Smooth muscle cell (in vitro differentiated cells): ENCODE results near the gene DMBT1. TPM values are rescaled to one million over a fixed set of nuclear protein-coding genes. Genes with fewer than 3 reads are reported as not detected.

Experiments used
- DNase-seq: peaks from one replicate; lab custom pipeline; 2025; ENCODE audit not compliant: unreplicated experiment; lab: John Stamatoyannopoulos, UW
- H2AFZ ChIP-seq: fragments of 200-600 bp; sonication (generic); 2 replicates; pipeline ENCODE4 v1.6.0; 2016; ENCODE audit warnings: antibody characterized with exemption, low read depth, mild to moderate bottlenecking
- H3F3A ChIP-seq: fragments of 200-600 bp; sonication (generic); 2 replicates; pipeline ENCODE4 v1.6.0; 2017; ENCODE audit warnings: antibody characterized with exemption, low read depth
- H3K27ac ChIP-seq: fragments of 200-600 bp; sonication (generic); 2 replicates; pipeline ENCODE4 v1.5.1; 2016; ENCODE audit warnings: low read depth, mild to moderate bottlenecking
- H3K27me3 ChIP-seq: fragments of 200-600 bp; sonication (generic); 2 replicates; pipeline ENCODE4 v1.6.1; 2016; ENCODE audit warnings: low read depth, mild to moderate bottlenecking
- H3K36me3 ChIP-seq: fragments of 200-600 bp; sonication (generic); 2 replicates; pipeline ENCODE4 v1.5.1; 2016; ENCODE audit warnings: low read depth
- H3K4me1 ChIP-seq: fragments of 200-600 bp; sonication (generic); 2 replicates; pipeline ENCODE4 v1.5.1; 2016; ENCODE audit warnings: low read depth
- H3K4me2 ChIP-seq: fragments of 200-600 bp; sonication (generic); 2 replicates; pipeline ENCODE4 v1.6.0; 2016; ENCODE audit warnings: mild to moderate bottlenecking
- H3K4me3 ChIP-seq: fragments of 200-600 bp; sonication (generic); 2 replicates; pipeline ENCODE4 v1.5.1; 2016; ENCODE audit warnings: mild to moderate bottlenecking
- H3K79me2 ChIP-seq: fragments of 200-600 bp; sonication (generic); 2 replicates; pipeline ENCODE4 v1.6.0; 2016; ENCODE audit warnings: low read depth, mild to moderate bottlenecking
- H3K9ac ChIP-seq: fragments of 200-600 bp; sonication (generic); 2 replicates; pipeline ENCODE4 v1.6.0; 2016; ENCODE audit warnings: low read depth
- H3K9me3 ChIP-seq: fragments of 200-600 bp; sonication (generic); replicated peaks from 2 replicates; pipeline ENCODE4 v1.5.1; 2016; ENCODE audit warnings: low read depth
- H4K20me1 ChIP-seq: fragments of 200-600 bp; sonication (generic); 2 replicates; pipeline ENCODE4 v1.6.0; 2016; ENCODE audit warnings: low read depth
- WGBS: methylation state at CpG from one replicate; pipeline ENCODE4 v1.1.7; 2016; ENCODE audit warnings: low lambda C conversion rate; 5-methylcytosine and 5-hydroxymethylcytosine counted together
- polyA plus RNA-seq: library from polyadenylated mRNA; unstranded; fragments of >200 nt; fragmentation: Nextera tagmentation; extraction: Ambion mirVana; gene quantifications from 2 replicates; pipeline ENCODE4 v1.2.1, GENCODE V29; 2016
- total RNA-seq: library from RNA; depleted of rRNA; stranded (reverse); fragments of >200 nt; gene quantifications from 2 replicates; pipeline ENCODE4 v1.2.3, GENCODE V29; 2014
- TF ChIP-seq, protein P1 (sequence below): fragments of 200-600 bp; sonication (generic); IDR thresholded peaks from 2 replicates; pipeline ENCODE4 v1.5.1; 2017; ENCODE audit warnings: borderline replicate concordance, mild to moderate bottlenecking, antibody characterized with exemption; ENCODE audit not compliant: insufficient read depth, poor library complexity, severe bottlenecking

Gene DMBT1
- total and polyA plus RNA-seq, 2 experiments from 2014 or later = not detected

DNA sequence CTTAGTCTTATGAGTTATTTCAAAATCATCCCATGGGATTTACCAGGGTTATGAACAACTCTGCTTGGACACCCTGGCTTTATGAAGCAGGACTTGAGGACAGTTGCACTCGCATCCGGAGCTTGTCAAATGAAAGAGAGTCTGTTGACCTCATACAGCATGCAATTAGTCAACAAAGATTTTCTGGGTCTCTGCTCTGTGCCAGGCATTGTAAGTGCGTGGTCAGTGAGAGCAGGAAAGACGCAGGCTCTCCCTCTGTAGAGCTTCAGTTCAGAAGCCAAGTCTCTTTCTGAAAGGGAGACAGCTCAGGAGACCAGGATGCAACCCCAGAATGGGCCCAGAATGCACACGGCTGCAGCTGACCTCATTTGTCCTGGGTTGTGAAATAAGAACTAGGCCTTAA, 45.5 kb upstream of the DMBT1 start:
- TF ChIP-seq, protein P1, sequence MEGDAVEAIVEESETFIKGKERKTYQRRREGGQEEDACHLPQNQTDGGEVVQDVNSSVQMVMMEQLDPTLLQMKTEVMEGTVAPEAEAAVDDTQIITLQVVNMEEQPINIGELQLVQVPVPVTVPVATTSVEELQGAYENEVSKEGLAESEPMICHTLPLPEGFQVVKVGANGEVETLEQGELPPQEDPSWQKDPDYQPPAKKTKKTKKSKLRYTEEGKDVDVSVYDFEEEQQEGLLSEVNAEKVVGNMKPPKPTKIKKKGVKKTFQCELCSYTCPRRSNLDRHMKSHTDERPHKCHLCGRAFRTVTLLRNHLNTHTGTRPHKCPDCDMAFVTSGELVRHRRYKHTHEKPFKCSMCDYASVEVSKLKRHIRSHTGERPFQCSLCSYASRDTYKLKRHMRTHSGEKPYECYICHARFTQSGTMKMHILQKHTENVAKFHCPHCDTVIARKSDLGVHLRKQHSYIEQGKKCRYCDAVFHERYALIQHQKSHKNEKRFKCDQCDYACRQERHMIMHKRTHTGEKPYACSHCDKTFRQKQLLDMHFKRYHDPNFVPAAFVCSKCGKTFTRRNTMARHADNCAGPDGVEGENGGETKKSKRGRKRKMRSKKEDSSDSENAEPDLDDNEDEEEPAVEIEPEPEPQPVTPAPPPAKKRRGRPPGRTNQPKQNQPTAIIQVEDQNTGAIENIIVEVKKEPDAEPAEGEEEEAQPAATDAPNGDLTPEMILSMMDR = no peak
- no peak overlapping the region for H2AFZ ChIP-seq
- no peaks in the 10 kb centered on the region for H3F3A ChIP-seq
- H3K27me3 ChIP-seq = no peaks in the 10 kb centered on the region
- H3K36me3 ChIP-seq = no peaks in the 10 kb centered on the region
- no peaks in the 10 kb centered on the region for H3K4me1 ChIP-seq
- 89% methylated on average over 5 of the region's 5 CpGs for WGBS
- no peak overlapping the region for H3K9ac ChIP-seq
- H3K27ac ChIP-seq = no peak overlapping the region
- no peak for DNase-seq
- H3K9me3 ChIP-seq = no peaks in the 10 kb centered on the region
- H3K4me3 ChIP-seq = no peak overlapping the region
- H4K20me1 ChIP-seq = no peaks in the 10 kb centered on the region
- H3K79me2 ChIP-seq = no peaks in the 10 kb centered on the region
- no peak overlapping the region for H3K4me2 ChIP-seq

DNA sequence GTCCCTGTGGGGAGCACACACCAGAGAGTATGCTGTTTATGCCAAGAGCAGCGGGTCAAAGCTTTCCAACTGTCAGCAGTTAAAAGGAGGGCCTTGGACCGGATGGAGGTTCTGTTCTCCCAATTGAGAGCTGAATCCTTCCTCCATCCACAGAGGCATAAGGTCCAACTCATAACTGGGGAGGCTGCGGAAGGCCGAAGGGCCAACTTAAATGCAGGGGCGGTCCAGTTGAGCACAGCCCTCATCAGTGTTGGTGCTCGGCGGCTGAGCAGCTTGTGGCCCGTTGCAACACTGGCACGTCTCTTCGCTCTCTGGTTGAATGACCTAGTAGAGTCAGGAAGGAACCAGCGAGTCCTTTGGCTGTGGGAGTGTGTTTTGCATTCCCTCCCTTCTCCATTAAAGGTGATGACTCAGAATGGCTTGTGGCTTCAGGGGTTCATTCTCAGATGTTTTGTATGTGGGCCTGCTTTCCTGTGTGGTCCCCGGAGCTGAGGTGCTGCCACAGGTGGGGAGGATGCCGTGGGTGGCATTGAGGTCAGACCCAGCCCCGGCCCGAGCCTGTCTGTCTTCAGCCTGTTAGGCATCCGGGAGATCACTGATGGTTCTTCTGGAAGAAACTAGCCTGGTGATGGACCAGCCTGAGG, 44.8 kb upstream of the DMBT1 start:
- Histone ChIP-seq H3K9me3 (no peaks in the 10 kb centered on the region), H2AFZ (no peak overlapping the region), H4K20me1 (no peaks in the 10 kb centered on the region), H3K9ac (no peak overlapping the region), H3K27ac (no peak overlapping the region), H3K79me2 (no peaks in the 10 kb centered on the region), H3K4me2 (no peak overlapping the region), H3K27me3 (no peaks in the 10 kb centered on the region), H3K4me3 (no peak overlapping the region), H3K36me3 (no peaks in the 10 kb centered on the region), H3K4me1 (no peaks in the 10 kb centered on the region), H3F3A (no peaks in the 10 kb centered on the region)
- no peak for DNase-seq
- TF ChIP-seq, protein P1 = no peak
- WGBS = 81% methylated on average over 16 of the region's 16 CpGs

DNA sequence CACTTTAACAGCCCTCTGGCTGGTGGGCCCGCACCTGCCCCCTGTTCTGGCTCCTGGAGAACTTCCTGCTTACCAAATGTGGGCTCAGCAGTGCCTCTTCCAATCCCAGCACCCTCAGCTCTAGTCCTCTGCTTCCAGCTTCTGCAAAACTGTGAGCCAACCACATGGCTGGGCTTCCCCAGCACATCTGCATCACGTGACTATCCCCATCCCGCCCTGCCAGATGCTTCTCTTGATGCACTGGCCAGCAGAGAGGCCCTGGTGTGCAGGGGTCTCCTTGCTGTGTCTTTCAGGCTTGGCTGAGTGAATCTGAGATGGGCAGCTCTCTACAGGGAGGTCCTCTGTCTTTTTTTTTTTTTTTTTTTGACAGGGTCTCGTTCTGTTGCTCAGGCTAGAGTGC, 43.8 kb upstream of the DMBT1 start:
- Histone ChIP-seq H3F3A (no peaks in the 10 kb centered on the region), H3K79me2 (no peaks in the 10 kb centered on the region), H4K20me1 (no peaks in the 10 kb centered on the region), H3K4me3 (no peak overlapping the region), H3K36me3 (no peaks in the 10 kb centered on the region), H3K9ac (no peak overlapping the region), H2AFZ (no peak overlapping the region), H3K27me3 (no peaks in the 10 kb centered on the region), H3K9me3 (no peaks in the 10 kb centered on the region), H3K27ac (no peak overlapping the region), H3K4me2 (no peak overlapping the region), H3K4me1 (no peaks in the 10 kb centered on the region)
- no peak for DNase-seq
- TF ChIP-seq, protein P1 = no peak
- 91% methylated on average over 4 of the region's 4 CpGs for WGBS

DNA sequence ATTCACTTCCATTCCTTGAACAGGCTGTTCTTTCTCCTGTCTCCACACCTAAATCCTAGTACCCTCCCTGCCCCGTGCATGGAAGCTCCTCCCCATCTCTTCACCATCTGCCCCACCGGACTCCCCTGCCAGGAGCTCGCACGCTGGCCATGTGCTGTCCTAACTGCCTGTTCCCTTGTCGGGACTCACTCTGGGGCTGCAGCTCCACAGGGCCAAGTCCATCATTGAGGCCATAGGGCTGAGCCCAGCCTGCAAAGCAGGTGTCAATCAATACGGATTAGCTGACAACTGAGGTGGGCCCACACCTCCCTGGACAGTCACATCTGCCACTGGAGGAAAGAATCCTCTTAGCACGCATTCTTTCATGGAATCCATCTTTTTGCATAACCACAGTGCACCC, 41.4 kb upstream of the DMBT1 start:
- no peaks in the 10 kb centered on the region for H3F3A ChIP-seq
- H4K20me1 ChIP-seq = no peaks in the 10 kb centered on the region
- DNase-seq = no peak
- H2AFZ ChIP-seq = no peak overlapping the region
- no peak overlapping the region for H3K4me2 ChIP-seq
- H3K9ac ChIP-seq = no peak overlapping the region
- H3K4me1 ChIP-seq = no peaks in the 10 kb centered on the region
- no peaks in the 10 kb centered on the region for H3K9me3 ChIP-seq
- 91% methylated on average over 7 of the region's 7 CpGs for WGBS
- H3K4me3 ChIP-seq = no peak overlapping the region
- no peaks in the 10 kb centered on the region for H3K36me3 ChIP-seq
- H3K27me3 ChIP-seq = no peaks in the 10 kb centered on the region
- H3K79me2 ChIP-seq = no peaks in the 10 kb centered on the region
- TF ChIP-seq, protein P1 = no peak
- H3K27ac ChIP-seq = no peak overlapping the region
